ENCODE measurements around the gene EPB41L2. TPM values are rescaled to one million over a fixed set of nuclear protein-coding genes. Genes with fewer than 3 reads are reported as not detected.

EPB41L2 gene
- total and polyA plus RNA-seq, 2 experiments from 2014 or later = 23.2 to 31.3 TPM

DNA sequence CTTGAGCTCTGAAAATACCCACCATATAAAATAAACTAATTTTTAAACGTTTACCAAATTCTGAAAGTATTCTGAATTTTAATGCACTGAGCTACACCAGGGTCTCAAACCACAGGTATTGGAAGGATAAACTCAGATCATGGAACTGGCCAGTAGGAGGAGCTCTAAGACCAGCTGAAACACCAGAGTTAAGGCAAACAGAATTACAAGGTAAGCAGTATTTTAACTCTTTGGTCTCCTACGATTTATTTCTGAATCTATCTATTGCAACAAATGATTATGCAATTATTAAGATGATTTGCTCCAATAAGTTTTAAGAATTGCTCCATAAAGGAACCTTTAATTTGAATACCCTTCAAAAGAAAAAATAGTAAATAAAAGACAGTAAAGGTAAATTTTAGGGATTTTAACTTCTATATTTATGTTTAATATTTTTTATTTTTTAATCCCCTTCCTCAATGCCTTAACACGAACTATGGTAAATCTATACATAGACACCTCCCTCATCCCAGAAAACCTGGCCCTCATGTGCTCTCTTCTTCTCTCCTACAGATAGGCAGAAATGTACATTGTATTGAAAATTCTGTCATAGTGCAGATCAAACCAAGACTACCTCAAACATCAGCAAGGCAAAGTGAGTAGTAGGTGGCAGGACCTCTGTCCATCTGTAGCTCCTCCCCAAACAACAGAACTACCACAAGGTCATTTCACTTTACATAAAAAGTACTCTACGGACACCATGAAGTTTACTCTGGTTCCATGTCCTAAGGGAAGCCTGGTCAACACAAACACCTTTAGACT lies 177.5 kb downstream of the EPB41L2 start:
- Histone ChIP-seq H3K9me2 (ENCODE audit: insufficient read depth) (no peaks in the 10 kb centered on the region), H3K36me3 (ENCODE audit: low read depth) (peaks cover 5% of the 10 kb centered on the region; the same call in 1 of the 2 replicates), H3K27ac (no peak overlapping the region), H3F3A (ENCODE audit: insufficient read depth) (peaks cover 5% of the 10 kb centered on the region), H3K4me1 (ENCODE audit: insufficient read depth) (peaks cover 5% of the 10 kb centered on the region), H4K20me1 (ENCODE audit: insufficient read depth) (no peaks in the 10 kb centered on the region), H3K4me2 (ENCODE audit: unreplicated experiment) (no peak overlapping the region), H3K9me3 (ENCODE audit: low read depth) (no peaks in the 10 kb centered on the region), H3K9ac (no peak overlapping the region), H3K27me3 (replicated peaks; ENCODE audit: insufficient read depth) (no peaks in the 10 kb centered on the region), H3K79me2 (ENCODE audit: insufficient read depth) (no peaks in the 10 kb centered on the region), H3K4me3 (no peak overlapping the region), H2AFZ (no peak overlapping the region)
- no peak for TF ChIP-seq EZH2phosphoT487 (IDR thresholded peaks at IDR 0.05; ENCODE audit: insufficient read depth, low read depth)
- in situ Hi-C loops (cut with MboI) = loop anchor here (25.0 kb wide), 1 partner anchor 652 kb away; no protein-coding TSS in a partner anchor
- 27 to 28% methylated on average over 4 of the region's 4 CpGs for WGBS, 2 experiments (ENCODE audit: low coverage in 1 of 2, low lambda C conversion rate in 2 of 2, missing lambda C conversion rate in 2 of 2)
- DNase-seq = peak; percentile 71

- DNase-seq = no peak
- 91 to 97% methylated on average over 4 of the region's 4 CpGs for WGBS, 2 experiments (ENCODE audit: low coverage in 1 of 2, low lambda C conversion rate in 2 of 2, missing lambda C conversion rate in 2 of 2)
- Histone ChIP-seq H3K9me3 (ENCODE audit: low read depth) (no peaks in the 10 kb centered on the region), H3K4me3 (no peak overlapping the region), H3K36me3 (ENCODE audit: low read depth) (peaks cover 5% of the 10 kb centered on the region; the same call in 1 of the 2 replicates), H3K9me2 (ENCODE audit: insufficient read depth) (no peaks in the 10 kb centered on the region), H3K27ac (no peak overlapping the region), H4K20me1 (ENCODE audit: insufficient read depth) (no peaks in the 10 kb centered on the region), H3K4me2 (ENCODE audit: unreplicated experiment) (no peak overlapping the region), H3K9ac (no peak overlapping the region), H3K4me1 (ENCODE audit: insufficient read depth) (no peaks in the 10 kb centered on the region), H3K79me2 (ENCODE audit: insufficient read depth) (no peaks in the 10 kb centered on the region), H2AFZ (no peak overlapping the region), H3F3A (ENCODE audit: insufficient read depth) (no peaks in the 10 kb centered on the region), H3K27me3 (replicated peaks; ENCODE audit: insufficient read depth) (no peaks in the 10 kb centered on the region)
- in situ Hi-C loops (cut with MboI) = loop anchor here (5.0 to 25.0 kb wide), 2 partner anchors 235 to 655 kb away; no protein-coding TSS in a partner anchor
- TF ChIP-seq EZH2 (IDR thresholded peaks at IDR 0.05; ENCODE audit: insufficient read depth, poor library complexity, severe bottlenecking) = no peak
Measured at GRCh38 chr6:130882370-130882769, 180.7 kb downstream of the EPB41L2 start.

- no peaks in the 10 kb centered on the region for H3K4me1 ChIP-seq (ENCODE audit: insufficient read depth)
- 90 to 96% methylated on average over 6 of the region's 6 CpGs for WGBS, 2 experiments (ENCODE audit: low coverage in 1 of 2, low lambda C conversion rate in 2 of 2, missing lambda C conversion rate in 2 of 2)
- H3K4me3 ChIP-seq = no peak overlapping the region
- H2AFZ ChIP-seq = no peak overlapping the region
- TF ChIP-seq EZH2 (IDR thresholded peaks at IDR 0.05; ENCODE audit: insufficient read depth, poor library complexity, severe bottlenecking) (no peak), EZH2phosphoT487 (IDR thresholded peaks at IDR 0.05; ENCODE audit: insufficient read depth, low read depth) (no peak)
- no peak overlapping the region for H3K9ac ChIP-seq
- H4K20me1 ChIP-seq (ENCODE audit: insufficient read depth) = no peaks in the 10 kb centered on the region
- H3K27ac ChIP-seq = no peak overlapping the region
- H3K27me3 ChIP-seq (replicated peaks; ENCODE audit: insufficient read depth) = no peaks in the 10 kb centered on the region
- no peak overlapping the region for H3K4me2 ChIP-seq (ENCODE audit: unreplicated experiment)
- in situ Hi-C loops (cut with MboI) = loop anchor here (5.0 to 25.0 kb wide), 2 partner anchors 237 to 657 kb away; no protein-coding TSS in a partner anchor
- H3K36me3 ChIP-seq (ENCODE audit: low read depth) = peaks cover 2% of the 10 kb centered on the region
- H3K9me2 ChIP-seq (ENCODE audit: insufficient read depth) = no peaks in the 10 kb centered on the region
- H3F3A ChIP-seq (ENCODE audit: insufficient read depth) = no peaks in the 10 kb centered on the region; the same call in 1 of the 2 replicates
- DNase-seq = no peak
- H3K79me2 ChIP-seq (ENCODE audit: insufficient read depth) = no peaks in the 10 kb centered on the region
- no peaks in the 10 kb centered on the region for H3K9me3 ChIP-seq (ENCODE audit: low read depth)
Measured at GRCh38 chr6:130879826-130880225, 183.2 kb downstream of the EPB41L2 start.

DNA sequence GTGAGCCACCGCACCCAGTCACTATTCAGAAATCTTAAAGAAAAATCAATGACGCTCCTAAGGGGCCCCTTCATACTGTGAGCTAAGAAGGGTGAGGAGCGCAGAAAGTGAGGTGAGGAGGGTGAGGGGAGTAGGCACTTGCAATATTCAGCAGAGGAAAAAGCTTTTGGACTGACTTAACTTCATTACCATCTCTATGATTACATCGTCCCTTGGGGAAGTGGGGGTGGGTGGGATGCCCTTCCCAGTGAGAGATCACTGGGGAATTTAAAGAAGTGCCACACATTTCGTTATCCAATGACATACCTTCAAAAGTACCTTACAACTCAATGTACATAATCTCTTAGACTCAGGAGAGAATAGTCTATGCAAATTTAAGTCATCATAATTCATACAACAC lies 189.3 kb downstream of the EPB41L2 start:
- H3K4me2 ChIP-seq (ENCODE audit: unreplicated experiment) = no peak overlapping the region

More for the DNA sequence above, 189.3 kb downstream of the EPB41L2 start:
- 95 to 98% methylated on average over 5 of the region's 5 CpGs for WGBS, 2 experiments (ENCODE audit: low coverage in 1 of 2, low lambda C conversion rate in 2 of 2, missing lambda C conversion rate in 2 of 2)
- H3K4me1 ChIP-seq (ENCODE audit: insufficient read depth) = no peaks in the 10 kb centered on the region
- no peaks in the 10 kb centered on the region for H4K20me1 ChIP-seq (ENCODE audit: insufficient read depth)
- no peaks in the 10 kb centered on the region for H3K9me2 ChIP-seq (ENCODE audit: insufficient read depth)
- H3K27me3 ChIP-seq (replicated peaks; ENCODE audit: insufficient read depth) = no peaks in the 10 kb centered on the region
- no peak overlapping the region for H3K9ac ChIP-seq
- H3K36me3 ChIP-seq (ENCODE audit: low read depth) = no peaks in the 10 kb centered on the region; the same call in 1 of the 2 replicates
- in situ Hi-C loops (cut with MboI) = no loop called here
- H3K4me3 ChIP-seq = no peak overlapping the region
- no peak for DNase-seq
- no peak for TF ChIP-seq EZH2phosphoT487 (IDR thresholded peaks at IDR 0.05; ENCODE audit: insufficient read depth, low read depth)
- no peak for TF ChIP-seq EZH2 (IDR thresholded peaks at IDR 0.05; ENCODE audit: insufficient read depth, poor library complexity, severe bottlenecking)
- H2AFZ ChIP-seq = no peak overlapping the region
- no peaks in the 10 kb centered on the region; the same call in 1 of the 2 replicates for H3F3A ChIP-seq (ENCODE audit: insufficient read depth)
- H3K27ac ChIP-seq = no peak overlapping the region
- no peaks in the 10 kb centered on the region for H3K9me3 ChIP-seq (ENCODE audit: low read depth)
- no peaks in the 10 kb centered on the region for H3K79me2 ChIP-seq (ENCODE audit: insufficient read depth)
